Thyroid gland (tissue), 4 donors: ENCODE measurements around the gene SLC22A3. TPM values are rescaled to one million over a fixed set of nuclear protein-coding genes. Genes with fewer than 3 reads are reported as not detected.
"Not testable (repeated sequence)": the region's sequence is repeated elsewhere in the genome, so short reads cannot be mapped to it uniquely, and the experiment has no call there.

Source experiments
- DNase-seq, 2 donors: peaks; one replicate each; pipeline ENCODE4 v3.0.0-alpha.2; 2019
- H3K27ac ChIP-seq, 3 donors: fragments of 200-600 bp; sonication (generic); 1 replicate in 2 of 3; 2 replicates in 1 of 3; pipeline ENCODE4 v1.5.1; 2016 to 2019; ENCODE audit warnings: mild to moderate bottlenecking in 1 of 3, moderate library complexity in 1 of 3
- H3K27me3 ChIP-seq: fragments of 200-600 bp; sonication (generic); one replicate; pipeline ENCODE4 v1.5.1; 2019
- H3K36me3 ChIP-seq, 2 donors: fragments of 200-600 bp; sonication (generic); one replicate each; pipeline ENCODE4 v1.5.1; 2016 to 2019
- H3K4me1 ChIP-seq, 2 donors: fragments of 200-600 bp; sonication (generic); one replicate each; pipeline ENCODE4 v1.5.1; 2017 to 2019
- H3K4me3 ChIP-seq, 3 donors: fragments of 200-600 bp; sonication (generic); replicated peaks in 1 of 3; 1 replicate in 2 of 3; 2 replicates in 1 of 3; pipeline ENCODE4 v1.5.1; 2016; ENCODE audit warnings: mild to moderate bottlenecking in 1 of 3
- H3K9me3 ChIP-seq: fragments of 200-600 bp; sonication (generic); one replicate; pipeline ENCODE4 v1.5.1; 2017
- CTCF ChIP-seq, 6 experiments: fragments of 200-600 bp in 3 of 6; fragments of 450-650 bp in 3 of 6; sonication (generic) in 3 of 6; IDR thresholded peaks; one replicate each; pipeline ENCODE4 v1.5.1; 2016 to 2019; ENCODE audit warnings: antibody characterized with exemption in 6 of 6, mild to moderate bottlenecking in 2 of 6, inconsistent platforms in 1 of 6, moderate library complexity in 1 of 6
- POLR2A ChIP-seq, 2 donors: fragments of 450-650 bp; IDR thresholded peaks; one replicate each; pipeline ENCODE4 v1.6.1; 2017; ENCODE audit warnings: antibody characterized with exemption in 2 of 2, mild to moderate bottlenecking in 2 of 2, moderate library complexity in 1 of 2
- WGBS, 2 donors: methylation state at CpG; one replicate each; pipeline ENCODE4 v1.1.5; 2017; 5-methylcytosine and 5-hydroxymethylcytosine counted together
- intact Hi-C: fragments of 100-400 bp; cut with DNase I; formaldehyde crosslinking; loops from one replicate; pipeline ENCODE4 v1.15.1; 2023
- total RNA-seq, 4 donors: library from RNA; depleted of rRNA; stranded (reverse); fragments of >200 nt; gene quantifications; one replicate each; pipeline ENCODE4 v1.2.3, GENCODE V29; 2016

The SLC22A3 gene
- total RNA-seq, 4 donors from 2014 or later, result 0.67 to 3.9 (median 2.5) TPM

- Histone ChIP-seq H3K4me1 (no peaks in the 10 kb centered on the region), H3K27me3 (no peaks in the 10 kb centered on the region), H3K9me3 (no peaks in the 10 kb centered on the region), H3K27ac (no peak overlapping the region), H3K36me3 (no peaks in the 10 kb centered on the region), H3K4me3 (no peak overlapping the region)
- intact Hi-C loops, result no loop called here
- TF ChIP-seq CTCF (IDR thresholded peaks at IDR 0.05) (no peak), POLR2A (IDR thresholded peaks at IDR 0.05) (no peak)
- no peak for DNase-seq
Observed at GRCh38 chr6:160365117-160365516, 16.9 kb downstream of the SLC22A3 start.

GRCh38 chr6:160367798-160368547, 19.8 kb downstream of the SLC22A3 start:
- TF ChIP-seq CTCF (IDR thresholded peaks at IDR 0.05), result no peak
- Histone ChIP-seq H3K27me3 (no peaks in the 10 kb centered on the region), H3K4me1 (no peaks in the 10 kb centered on the region), H3K27ac (no peak overlapping the region), H3K9me3 (no peaks in the 10 kb centered on the region), H3K36me3 (no peaks in the 10 kb centered on the region), H3K4me3 (no peak overlapping the region)
- DNase-seq, result no peak
- intact Hi-C loops, result no loop called here
- 59 to 60% methylated on average over 6 of the region's 6 CpGs for WGBS, 2 donors

- Histone ChIP-seq H3K4me1 (no peaks in the 10 kb centered on the region), H3K36me3 (no peaks in the 10 kb centered on the region), H3K27me3 (no peaks in the 10 kb centered on the region), H3K27ac (no peak overlapping the region), H3K4me3 (no peak overlapping the region), H3K9me3 (no peaks in the 10 kb centered on the region)
- 75 to 94% methylated on average over 4 of the region's 4 CpGs for WGBS, 2 donors
- no peak for TF ChIP-seq POLR2A (IDR thresholded peaks at IDR 0.05)
- TF ChIP-seq CTCF (IDR thresholded peaks at IDR 0.05), result no peak
- DNase-seq, result no peak
- intact Hi-C loops, result no loop called here
Observed at GRCh38 chr6:160368670-160369069, 20.5 kb downstream of the SLC22A3 start.

GRCh38 chr6:160373601-160374000, 25.4 kb downstream of the SLC22A3 start:
- DNase-seq, intact Hi-C loops, H3K27ac ChIP-seq, H3K27me3 ChIP-seq, H3K4me3 ChIP-seq, H3K36me3 ChIP-seq, H3K9me3 ChIP-seq: not testable (repeated sequence)
- 37 to 59% methylated on average over 2 to 3 of the region's 4 CpGs for WGBS, 2 donors
- H3K4me1 ChIP-seq, result peaks cover 7 to 18% of the 10 kb centered on the region in 2 donors

GRCh38 chr6:160374836-160375560, 26.8 kb downstream of the SLC22A3 start:
- TF ChIP-seq POLR2A (IDR thresholded peaks at IDR 0.05), result no peak
- no peak for TF ChIP-seq CTCF (IDR thresholded peaks at IDR 0.05)

More at GRCh38 chr6:160374836-160375560, 26.8 kb downstream of the SLC22A3 start:
- H3K4me3 ChIP-seq, result no peak overlapping the region
- H3K27ac ChIP-seq, result peak overlapping the region in 1 of 3 donors; percentile 10
- peaks cover 7 to 26% of the 10 kb centered on the region in 2 donors for H3K4me1 ChIP-seq
- H3K27me3 ChIP-seq, result no peaks in the 10 kb centered on the region
- intact Hi-C loops, result no loop called here
- no peak for DNase-seq
- H3K36me3 ChIP-seq, result no peaks in the 10 kb centered on the region
- H3K9me3 ChIP-seq, result no peaks in the 10 kb centered on the region
- 94% methylated on average over 3 of the region's 3 CpGs; no CpG with 5 or more reads in 1 of the 2 donors for WGBS, 2 donors
